Measurements from ENCODE around the gene CD52. TPM values are rescaled to one million over a fixed set of nuclear protein-coding genes. Genes with fewer than 3 reads are reported as not detected.
A peak's percentile ranks its signal among the peaks of the same experiment; 100 is the strongest.

CD52 gene
- total RNA-seq, 1 experiment from 2014 or later: 2.8 TPM

- TF ChIP-seq RORB (CRISPR knock-in tag; IDR thresholded peaks at IDR 0.05): no peak
- no peak for TF ChIP-seq SMAD4 (CRISPR knock-in tag; IDR thresholded peaks at IDR 0.05)
- no peak for TF ChIP-seq PREB (CRISPR knock-in tag; IDR thresholded peaks at IDR 0.05; ENCODE audit: borderline replicate concordance)
- no peak for TF ChIP-seq JAZF1 (CRISPR knock-in tag; IDR thresholded peaks at IDR 0.05)
- no peak for TF ChIP-seq RELA (CRISPR knock-in tag; IDR thresholded peaks at IDR 0.05; ENCODE audit: borderline replicate concordance)
- TF ChIP-seq CREB1 (CRISPR knock-in tag; IDR thresholded peaks at IDR 0.05): no peak
- no peak for TF ChIP-seq ZNF138 (CRISPR knock-in tag; conservative IDR thresholded peaks at IDR 0.05)
- no peak for TF ChIP-seq ELF4 (CRISPR knock-in tag; IDR thresholded peaks at IDR 0.05; ENCODE audit: low read depth)
- TF ChIP-seq CBFB (CRISPR knock-in tag; IDR thresholded peaks at IDR 0.05; ENCODE audit: low read depth): no peak
- no peak for TF ChIP-seq ATF2 (CRISPR knock-in tag; IDR thresholded peaks at IDR 0.05; ENCODE audit: borderline replicate concordance, low read depth)
- TF ChIP-seq MAX (CRISPR knock-in tag; IDR thresholded peaks at IDR 0.05): no peak
- TF ChIP-seq FOXJ3 (CRISPR knock-in tag; IDR thresholded peaks at IDR 0.05; ENCODE audit: borderline replicate concordance): no peak
- TF ChIP-seq GRHL2 (CRISPR knock-in tag; IDR thresholded peaks at IDR 0.05; ENCODE audit: insufficient replicate concordance, severe bottlenecking): no peak
- no peak for TF ChIP-seq USF2 (CRISPR knock-in tag; IDR thresholded peaks at IDR 0.05)
- Mint-ChIP-seq H3K27ac (no peak overlapping the region), H3K4me3 (no peak overlapping the region), H3K4me1 (peaks cover 42% of the 10 kb centered on the region), H3K27me3 (ENCODE audit: low read depth) (peaks cover 26% of the 10 kb centered on the region), H3K9me3 (no peaks in the 10 kb centered on the region), H3K36me3 (no peaks in the 10 kb centered on the region)
- POLR2A ChIA-PET: no interaction called here
- ATAC-seq (no peak), DNase-seq (ENCODE audit: low spot score) (no peak)
- CTCF ChIA-PET: interaction anchor here (1.0 to 1.8 kb wide), 3 partner anchors 19 to 143 kb away, joined by 3 to 7 read pairs (median 4); no protein-coding TSS in a partner anchor
Measured at GRCh38 chr1:26357121-26357602, 39.4 kb downstream of the CD52 start.

- Mint-ChIP-seq H3K4me3 (peak overlapping the region; percentile 83), H3K27ac (no peak overlapping the region; the same call in 1 of the 2 replicates), H3K9me3 (no peaks in the 10 kb centered on the region), H3K27me3 (ENCODE audit: low read depth) (peaks cover 38% of the 10 kb centered on the region), H3K36me3 (no peaks in the 10 kb centered on the region), H3K4me1 (peaks cover 38% of the 10 kb centered on the region)
- ChIA-PET POLR2A (interaction anchor here (0.7 kb wide), 1 partner anchor 124 kb away, joined by 5 read pairs; the partner anchor contains the start of gene CEP85), CTCF (interaction anchor here (0.6 to 1.8 kb wide), 11 partner anchors 8 to 323 kb away, joined by 3 to 7 read pairs (median 4); partner anchors contain the start of gene SH3BGRL3)
- DNase-seq (ENCODE audit: low spot score) (no peak), ATAC-seq (peak; percentile 11; the same call in 1 of the 2 replicates)
- TF ChIP-seq FOXP4 (CRISPR knock-in tag; IDR thresholded peaks at IDR 0.05) (no peak), ZNF416 (CRISPR knock-in tag; IDR thresholded peaks at IDR 0.05) (peak; percentile 61; the same call in 1 of the 2 replicates), ZNF121 (CRISPR knock-in tag; IDR thresholded peaks at IDR 0.05) (peak; percentile 64; the same call in 1 of the 2 replicates), ZNF396 (CRISPR knock-in tag; IDR thresholded peaks at IDR 0.05; ENCODE audit: borderline replicate concordance) (no peak), ZBTB43 (CRISPR knock-in tag; IDR thresholded peaks at IDR 0.05) (no peak)
Measured at GRCh38 chr1:26358411-26359384, 40.9 kb downstream of the CD52 start.

Data from WTC11 (cell line).